ENCODE data around the gene PSMB9.

Gene PSMB9

GRCh38 chr6:32905078-32905477 is 51.1 kb downstream of the PSMB9 start:
- DNase-seq (ENCODE audit: low spot score): no peak

DNA sequence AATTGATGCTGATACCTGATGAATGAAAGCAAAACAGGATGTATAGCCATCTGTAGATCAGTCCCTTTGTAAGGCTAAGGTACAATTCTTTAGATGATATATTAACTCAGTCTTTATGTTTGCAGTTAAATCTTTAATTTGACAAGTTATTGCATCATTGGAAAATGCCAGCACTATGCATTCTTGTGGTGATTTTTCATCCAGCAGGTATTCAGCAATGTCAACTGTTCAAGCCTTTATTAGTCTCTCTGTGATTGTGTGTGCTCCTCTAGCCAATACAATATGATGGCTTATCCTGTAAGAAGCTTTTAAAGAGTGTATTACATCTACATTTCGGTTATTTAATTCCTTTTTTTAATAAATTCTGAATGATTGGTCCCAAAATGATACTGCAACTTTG is 52.5 kb downstream of the PSMB9 start:
- DNase-seq (ENCODE audit: low spot score): peak; percentile 20

DNA sequence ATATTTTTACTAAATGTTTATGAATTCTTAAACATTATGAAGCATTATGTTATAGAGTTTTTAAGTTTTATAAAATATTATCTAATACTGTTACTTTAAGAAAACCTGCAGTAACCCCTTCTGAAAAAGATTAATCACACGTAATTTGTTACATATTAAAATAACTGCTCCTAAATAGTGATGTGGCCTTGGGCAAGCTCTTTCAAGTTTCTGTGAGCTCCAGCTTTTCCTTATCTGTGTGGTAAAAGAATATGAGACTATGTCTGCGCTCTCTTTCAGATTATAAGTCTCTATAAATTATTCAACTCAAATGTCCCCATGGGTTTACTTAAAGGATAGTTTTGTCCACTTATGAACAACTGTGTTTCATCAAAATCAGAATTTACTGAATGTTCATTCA is 54.9 kb downstream of the PSMB9 start:
- no peak for DNase-seq (ENCODE audit: low spot score)
